GM18519 (cell line): Measurements from ENCODE around the gene ZCRB1.
A peak's percentile ranks its signal among the peaks of the same experiment; 100 is the strongest.

Source experiments
- ATAC-seq: cut with Tn5 transposase; IDR thresholded peaks from one replicate; pipeline ENCODE4 v1.9.1; 2021; ENCODE audit warnings: mild to moderate bottlenecking, moderate library complexity; ENCODE audit not compliant: unreplicated experiment, low FRiP score

Gene ZCRB1

GRCh38 chr12:42283739-42284138, 42.2 kb downstream of the ZCRB1 start:
- ATAC-seq: peak; percentile 12

GRCh38 chr12:42282294-42282693, 43.6 kb downstream of the ZCRB1 start:
- ATAC-seq: no peak

DNA sequence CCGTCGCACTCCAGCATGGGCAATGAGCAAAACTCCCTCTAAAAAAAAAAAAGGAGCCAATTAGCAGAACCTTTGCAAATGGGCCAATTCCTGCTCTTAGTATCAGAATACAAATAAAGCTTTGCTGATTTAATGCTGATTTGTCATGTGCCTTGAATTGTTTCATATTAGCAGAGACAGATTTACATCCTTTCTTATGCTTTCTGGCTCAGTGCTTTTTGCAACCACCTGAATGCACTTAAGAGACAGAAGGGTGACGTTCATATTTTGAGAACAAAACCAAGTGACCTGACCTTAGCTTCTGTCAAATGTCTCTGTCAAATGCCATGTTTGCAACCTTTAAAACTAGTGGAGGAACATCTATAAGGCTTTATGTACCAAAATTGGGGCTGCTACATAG, 44.0 kb downstream of the ZCRB1 start:
- no peak for ATAC-seq

DNA sequence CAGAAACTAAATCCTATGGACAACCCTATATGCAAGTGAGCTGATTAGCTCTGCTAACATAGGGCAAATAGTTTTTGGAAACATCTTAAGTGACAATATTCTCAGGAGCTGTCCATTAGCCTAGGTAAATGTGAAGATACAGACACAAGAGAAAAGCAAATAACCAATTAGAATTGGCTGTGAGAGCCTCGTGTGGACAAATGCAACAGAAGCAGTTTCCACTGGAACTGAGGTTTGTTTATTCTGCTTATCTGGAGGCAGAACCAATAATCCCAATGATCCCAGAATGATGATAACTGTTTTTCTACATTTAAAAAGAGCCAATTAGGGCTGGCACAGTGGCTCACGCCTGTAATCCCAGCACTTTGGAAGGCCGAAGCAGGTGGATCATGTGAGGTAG, 44.6 kb downstream of the ZCRB1 start:
- no peak for ATAC-seq

DNA sequence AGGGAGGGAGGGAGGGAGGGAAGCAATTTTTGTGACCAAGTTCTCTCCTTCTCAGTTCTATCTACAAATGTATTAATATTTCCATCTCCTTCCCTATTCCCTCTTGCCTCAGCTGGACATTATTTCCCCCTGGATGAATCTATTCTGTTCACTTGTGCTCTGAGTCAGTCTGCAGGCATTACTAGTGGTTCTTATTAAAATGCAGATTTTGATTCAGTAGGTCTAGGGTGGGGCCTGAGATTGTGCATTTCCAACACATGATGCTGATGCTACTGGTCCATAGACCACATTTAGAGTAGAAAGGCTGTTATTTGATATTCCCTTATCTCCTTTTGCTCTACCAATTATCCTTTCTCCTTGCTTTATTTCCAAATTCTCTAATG, 47.8 kb downstream of the ZCRB1 start:
- ATAC-seq: no peak

GRCh38 chr12:42277396-42278127, 48.3 kb downstream of the ZCRB1 start:
- no peak for ATAC-seq

GRCh38 chr12:42275499-42275898, 50.4 kb downstream of the ZCRB1 start:
- no peak for ATAC-seq

- ATAC-seq: no peak
These were observed 52.2 kb downstream of the ZCRB1 start for GRCh38 chr12:42273706-42274105.

DNA sequence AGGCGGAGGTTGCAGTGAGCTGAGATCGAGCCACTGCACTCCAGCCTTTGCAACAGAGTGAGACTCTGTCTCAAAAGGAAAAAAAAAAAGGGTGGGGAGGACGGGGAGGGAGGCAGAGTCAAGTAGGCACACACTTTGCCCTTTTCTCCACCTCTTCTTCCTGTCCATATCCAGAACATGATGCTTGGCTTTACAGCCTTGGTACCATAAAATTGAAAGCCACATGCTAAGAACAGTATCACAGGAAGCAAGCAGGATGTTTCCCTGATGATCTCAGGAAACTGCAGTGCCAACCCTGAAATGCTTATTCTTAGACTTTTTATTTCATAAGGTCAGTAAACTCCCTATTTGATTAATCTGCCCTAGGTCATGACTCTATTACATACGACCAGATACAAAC, 55.3 kb downstream of the ZCRB1 start:
- ATAC-seq: no peak

- ATAC-seq: no peak
These were observed 58.3 kb downstream of the ZCRB1 start for GRCh38 chr12:42267413-42268190.

- no peak for ATAC-seq
These were observed 59.2 kb downstream of the ZCRB1 start for GRCh38 chr12:42266579-42267230.

DNA sequence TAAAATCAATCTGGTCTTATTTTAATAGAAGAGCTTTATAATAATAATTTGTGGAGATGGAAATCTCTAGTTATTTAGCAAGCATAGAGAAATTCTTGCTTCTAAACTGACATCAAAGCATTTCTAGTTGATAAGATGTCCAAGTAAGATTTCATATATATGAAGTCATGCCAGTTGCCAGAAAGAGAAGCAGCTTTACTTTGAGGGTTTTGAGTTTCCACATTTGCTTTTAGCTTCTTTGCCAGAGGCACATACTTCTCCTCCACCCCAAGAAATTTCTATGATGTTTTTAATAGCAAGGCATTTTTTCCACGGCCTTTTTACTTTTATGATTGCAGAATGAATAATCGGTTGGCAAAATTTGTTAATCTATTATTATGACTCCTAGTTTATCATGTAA, 63.6 kb downstream of the ZCRB1 start:
- no peak for ATAC-seq
